HEK293 (cell line): ENCODE measurements around the gene RGMA.

ENCODE experiments used
- KLF7 ChIP-seq: fragments of 450-650 bp; formaldehyde crosslinking; IDR thresholded peaks from 2 replicates; pipeline ENCODE4 v1.5.1; 2016; ENCODE audit warnings: missing biosample characterization, missing genetic modification characterization, borderline replicate concordance
- TRIM28 ChIP-seq: IDR thresholded peaks from 2 replicates; pipeline ENCODE4 v1.6.1; 2011; ENCODE audit warnings: low read length, control low read depth, borderline replicate concordance
- TF ChIP-seq, protein P1 (sequence below): fragments of 450-650 bp; formaldehyde crosslinking; IDR thresholded peaks from 2 replicates; pipeline ENCODE4 v1.5.1; 2016; ENCODE audit warnings: missing biosample characterization, missing genetic modification characterization
- TF ChIP-seq, protein P2 (sequence below): fragments of 450-650 bp; formaldehyde crosslinking; IDR thresholded peaks from 2 replicates; pipeline ENCODE4 v1.5.1; 2016; ENCODE audit warnings: missing biosample characterization, missing genetic modification characterization

- TF ChIP-seq, protein P1, sequence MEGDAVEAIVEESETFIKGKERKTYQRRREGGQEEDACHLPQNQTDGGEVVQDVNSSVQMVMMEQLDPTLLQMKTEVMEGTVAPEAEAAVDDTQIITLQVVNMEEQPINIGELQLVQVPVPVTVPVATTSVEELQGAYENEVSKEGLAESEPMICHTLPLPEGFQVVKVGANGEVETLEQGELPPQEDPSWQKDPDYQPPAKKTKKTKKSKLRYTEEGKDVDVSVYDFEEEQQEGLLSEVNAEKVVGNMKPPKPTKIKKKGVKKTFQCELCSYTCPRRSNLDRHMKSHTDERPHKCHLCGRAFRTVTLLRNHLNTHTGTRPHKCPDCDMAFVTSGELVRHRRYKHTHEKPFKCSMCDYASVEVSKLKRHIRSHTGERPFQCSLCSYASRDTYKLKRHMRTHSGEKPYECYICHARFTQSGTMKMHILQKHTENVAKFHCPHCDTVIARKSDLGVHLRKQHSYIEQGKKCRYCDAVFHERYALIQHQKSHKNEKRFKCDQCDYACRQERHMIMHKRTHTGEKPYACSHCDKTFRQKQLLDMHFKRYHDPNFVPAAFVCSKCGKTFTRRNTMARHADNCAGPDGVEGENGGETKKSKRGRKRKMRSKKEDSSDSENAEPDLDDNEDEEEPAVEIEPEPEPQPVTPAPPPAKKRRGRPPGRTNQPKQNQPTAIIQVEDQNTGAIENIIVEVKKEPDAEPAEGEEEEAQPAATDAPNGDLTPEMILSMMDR (tag by site-specific recombination): no peak
- no peak for TF ChIP-seq TRIM28
- no peak for TF ChIP-seq KLF7 (tag by site-specific recombination)
- TF ChIP-seq, protein P2, sequence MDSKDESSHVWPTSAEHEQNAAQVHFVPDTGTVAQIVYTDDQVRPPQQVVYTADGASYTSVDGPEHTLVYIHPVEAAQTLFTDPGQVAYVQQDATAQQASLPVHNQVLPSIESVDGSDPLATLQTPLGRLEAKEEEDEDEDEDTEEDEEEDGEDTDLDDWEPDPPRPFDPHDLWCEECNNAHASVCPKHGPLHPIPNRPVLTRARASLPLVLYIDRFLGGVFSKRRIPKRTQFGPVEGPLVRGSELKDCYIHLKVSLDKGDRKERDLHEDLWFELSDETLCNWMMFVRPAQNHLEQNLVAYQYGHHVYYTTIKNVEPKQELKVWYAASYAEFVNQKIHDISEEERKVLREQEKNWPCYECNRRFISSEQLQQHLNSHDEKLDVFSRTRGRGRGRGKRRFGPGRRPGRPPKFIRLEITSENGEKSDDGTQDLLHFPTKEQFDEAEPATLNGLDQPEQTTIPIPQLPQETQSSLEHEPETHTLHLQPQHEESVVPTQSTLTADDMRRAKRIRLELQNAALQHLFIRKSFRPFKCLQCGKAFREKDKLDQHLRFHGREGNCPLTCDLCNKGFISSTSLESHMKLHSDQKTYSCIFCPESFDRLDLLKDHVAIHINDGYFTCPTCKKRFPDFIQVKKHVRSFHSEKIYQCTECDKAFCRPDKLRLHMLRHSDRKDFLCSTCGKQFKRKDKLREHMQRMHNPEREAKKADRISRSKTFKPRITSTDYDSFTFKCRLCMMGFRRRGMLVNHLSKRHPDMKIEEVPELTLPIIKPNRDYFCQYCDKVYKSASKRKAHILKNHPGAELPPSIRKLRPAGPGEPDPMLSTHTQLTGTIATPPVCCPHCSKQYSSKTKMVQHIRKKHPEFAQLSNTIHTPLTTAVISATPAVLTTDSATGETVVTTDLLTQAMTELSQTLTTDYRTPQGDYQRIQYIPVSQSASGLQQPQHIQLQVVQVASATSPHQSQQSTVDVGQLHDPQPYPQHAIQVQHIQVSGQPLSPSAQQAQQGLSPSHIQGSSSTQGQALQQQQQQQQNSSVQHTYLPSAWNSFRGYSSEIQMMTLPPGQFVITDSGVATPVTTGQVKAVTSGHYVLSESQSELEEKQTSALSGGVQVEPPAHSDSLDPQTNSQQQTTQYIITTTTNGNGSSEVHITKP (tag by site-specific recombination): no peak
These were observed 14.8 kb upstream of the RGMA start for GRCh38 chr15:93103823-93104222.
